ENCODE measurements around the gene CCRL2. TPM values are rescaled to one million over a fixed set of nuclear protein-coding genes. Genes with fewer than 3 reads are reported as not detected.

CCRL2 gene
- total and polyA plus RNA-seq, 8 donors: 0.76 to 5.2 (median 2.0) TPM; not detected in 3

GRCh38 chr3:46367811-46368210 is 39.2 kb upstream of the CCRL2 start:
- H3K36me3 ChIP-seq: no peaks in the 10 kb centered on the region
- no peak for DNase-seq
- no peak for TF ChIP-seq POLR2A (IDR thresholded peaks at IDR 0.05)
- TF ChIP-seq POLR2AphosphoS5 (IDR thresholded peaks at IDR 0.05): no peak
- no peak for TF ChIP-seq CTCF (IDR thresholded peaks at IDR 0.05)
- TF ChIP-seq EP300 (IDR thresholded peaks at IDR 0.05): no peak
- no peak overlapping the region for H3K4me3 ChIP-seq
- intact Hi-C loops (cut with DNase I; ENCODE audit: low total_unique reads): no loop called here
- no peaks in the 10 kb centered on the region for H3K9me3 ChIP-seq
- H3K27me3 ChIP-seq: peaks cover 0 to under 1% (median 0%) of the 10 kb centered on the region in 3 donors
- H3K27ac ChIP-seq: peak overlapping the region in 2 of 5 donors; percentile 23 to 51
- 73 to 94% (median 81%) methylated on average over 5 of the region's 5 CpGs for WGBS, 5 donors
- no peaks in the 10 kb centered on the region for H3K4me1 ChIP-seq

- 49 to 67% (median 61%) methylated on average over 7 of the region's 7 CpGs for WGBS, 5 donors
- H3K27ac ChIP-seq: peak overlapping the region in 2 of 5 donors; percentile 45 to 51
Measured at GRCh38 chr3:46368569-46368968, 38.5 kb upstream of the CCRL2 start.

GRCh38 chr3:46369151-46369550 is 37.9 kb upstream of the CCRL2 start:
- peaks cover 0 to 11% (median 0%) of the 10 kb centered on the region in 3 donors for H3K27me3 ChIP-seq
- TF ChIP-seq EP300 (IDR thresholded peaks at IDR 0.05) (no peak), POLR2A (IDR thresholded peaks at IDR 0.05) (no peak), POLR2AphosphoS5 (IDR thresholded peaks at IDR 0.05) (no peak), CTCF (IDR thresholded peaks at IDR 0.05) (no peak)
- H3K27ac ChIP-seq: peak overlapping the region in 3 of 5 donors; percentile 15 to 51 (median 45)
- DNase-seq: no peak
- H3K36me3 ChIP-seq: no peaks in the 10 kb centered on the region
- H3K4me1 ChIP-seq: no peaks in the 10 kb centered on the region
- H3K9me3 ChIP-seq: no peaks in the 10 kb centered on the region
- no peak overlapping the region for H3K4me3 ChIP-seq
- 78 to 89% (median 85%) methylated on average over 4 of the region's 4 CpGs for WGBS, 5 donors
- intact Hi-C loops (cut with DNase I; ENCODE audit: low total_unique reads): no loop called here

More at GRCh38 chr3:46368569-46368968, 38.5 kb upstream of the CCRL2 start:
- peaks cover 0 to 8% (median 0%) of the 10 kb centered on the region in 3 donors for H3K27me3 ChIP-seq
- H3K36me3 ChIP-seq: no peaks in the 10 kb centered on the region
- DNase-seq: peak; percentile 51 to 71
- H3K4me1 ChIP-seq: no peaks in the 10 kb centered on the region
- no peak for TF ChIP-seq EP300 (IDR thresholded peaks at IDR 0.05)
- peak in 1 of 7 experiments; percentile 20 for TF ChIP-seq CTCF (IDR thresholded peaks at IDR 0.05)
- TF ChIP-seq POLR2AphosphoS5 (IDR thresholded peaks at IDR 0.05): no peak
- TF ChIP-seq POLR2A (IDR thresholded peaks at IDR 0.05): no peak
- no peak overlapping the region for H3K4me3 ChIP-seq
- intact Hi-C loops (cut with DNase I; ENCODE audit: low total_unique reads): no loop called here
- H3K9me3 ChIP-seq: no peaks in the 10 kb centered on the region

- WGBS, 5 donors: 56 to 69% (median 66%) methylated on average over 6 of the region's 6 CpGs
- Histone ChIP-seq H3K36me3 (no peaks in the 10 kb centered on the region), H3K4me3 (no peak overlapping the region), H3K27ac (peak overlapping the region; percentile 15 to 51 (median 41)), H3K9me3 (no peaks in the 10 kb centered on the region), H3K27me3 (peaks cover 0 to 15% (median 0%) of the 10 kb centered on the region in 3 donors), H3K4me1 (no peaks in the 10 kb centered on the region)
- TF ChIP-seq CTCF (IDR thresholded peaks at IDR 0.05) (no peak), POLR2AphosphoS5 (IDR thresholded peaks at IDR 0.05) (no peak)
- intact Hi-C loops (cut with DNase I; ENCODE audit: low total_unique reads): loop anchor here (10.0 kb wide), 1 partner anchor 425 kb away; the partner anchor contains the start of gene CXCR6
- DNase-seq: no peak
Measured at GRCh38 chr3:46369675-46370132, 37.4 kb upstream of the CCRL2 start.
